ENCODE data around the gene DYRK3. TPM values are rescaled to one million over a fixed set of nuclear protein-coding genes. Genes with fewer than 3 reads are reported as not detected.

DYRK3 gene
- total and polyA plus RNA-seq, 2 of the 8 experiments (the other 6 are each of a cell fraction or from before 2014, with no cell fraction given), result 2.1 to 8.5 TPM

- H2BK20ac ChIP-seq (ENCODE audit: low read length), result no peak overlapping the region
- no peak for TF ChIP-seq SP2 (IDR thresholded peaks at IDR 0.05; ENCODE audit: low read length)
- TF ChIP-seq RFX5 (IDR thresholded peaks at IDR 0.05; ENCODE audit: borderline replicate concordance, low read depth, low read length), result no peak
- TF ChIP-seq CTBP2 (IDR thresholded peaks at IDR 0.05; ENCODE audit: borderline replicate concordance, insufficient read depth, insufficient read length, low read length), result no peak
- no peak for TF ChIP-seq NRF1 (IDR thresholded peaks at IDR 0.05; ENCODE audit: low read depth, low read length)
- TF ChIP-seq SUZ12 (IDR thresholded peaks at IDR 0.05; ENCODE audit: low read length), result no peak
- no peak for TF ChIP-seq POU5F1 (IDR thresholded peaks at IDR 0.05; ENCODE audit: low read depth, low read length)
- peaks cover 0 to 15% (median 5%) of the 10 kb centered on the region in 4 experiments; a peak in 5 of 7 replicates for H3K27me3 ChIP-seq (replicated peaks in 1 of 4; ENCODE audit: control insufficient read depth in 3 of 4, extremely low read depth in 1 of 4, insufficient read depth in 3 of 4, low read length in 3 of 4)
- no peak overlapping the region for H3K4ac ChIP-seq (replicated peaks; ENCODE audit: insufficient read length, low read depth, low read length)
- no peaks in the 10 kb centered on the region for H4K20me1 ChIP-seq (replicated peaks in 1 of 2; ENCODE audit: control insufficient read depth in 1 of 2, insufficient read depth in 2 of 2, low read length in 2 of 2)
- ChIA-PET CTCF (ENCODE audit: partially characterized antibody) (interaction anchor here (0.5 to 23.8 kb wide), 29 partner anchors 6 to 1771 kb away, joined by 3 to 666 read pairs (median 6); partner anchors contain the start of genes DYRK3 and EIF2D), POLR2A (ENCODE audit: partially characterized antibody) (interaction anchor here (0.7 to 2.0 kb wide), 4 partner anchors 9 to 43 kb away, joined by 3 to 5 read pairs (median 4); no protein-coding TSS in a partner anchor)
- FAIRE-seq (no peak), DNase-seq (ENCODE audit: low read depth in 1 of 2, low spot score in 2 of 2) (no peak)
- H3K27ac ChIP-seq (ENCODE audit: low read depth, low read length), result no peak overlapping the region
- H3K4me2 ChIP-seq (ENCODE audit: insufficient read depth in 1 of 2, low read depth in 2 of 2, low read length in 2 of 2), result no peak overlapping the region
- no peak overlapping the region for H3K4me3 ChIP-seq (ENCODE audit: extremely low read depth in 1 of 4, insufficient read depth in 2 of 4, low read depth in 3 of 4, low read length in 4 of 4)
- H2BK15ac ChIP-seq (ENCODE audit: low read length), result no peak overlapping the region
- no peak overlapping the region for H2AK5ac ChIP-seq (ENCODE audit: low read depth, low read length)
- H4K8ac ChIP-seq (ENCODE audit: extremely low read depth, insufficient read depth, low read length), result no peak overlapping the region
- H3K79me1 ChIP-seq (ENCODE audit: low read depth, low read length), result no peaks in the 10 kb centered on the region
- no peak overlapping the region for H2BK12ac ChIP-seq (ENCODE audit: low read depth, low read length)
- H3K9me3 ChIP-seq (ENCODE audit: insufficient read depth in 2 of 2, low read depth in 1 of 2, low read length in 1 of 2), result no peaks in the 10 kb centered on the region
- no peak overlapping the region for H2BK120ac ChIP-seq (replicated peaks; ENCODE audit: low read depth, low read length)
- H3K23ac ChIP-seq (ENCODE audit: insufficient read length), result no peak overlapping the region
- 87 to 100% methylated on average over 1 to 3 of the region's 3 CpGs for WGBS, 2 experiments (ENCODE audit: extremely low coverage in 1 of 2, insufficient coverage in 1 of 2, insufficient read length in 1 of 2, insufficient replicate concordance in 2 of 2, low coverage in 1 of 2, low lambda C conversion rate in 2 of 2, missing lambda C conversion rate in 1 of 2)
- H3K36me3 ChIP-seq (ENCODE audit: control insufficient read depth in 2 of 4, insufficient read depth in 4 of 4, low read length in 3 of 4), result no peaks in the 10 kb centered on the region
- H4K91ac ChIP-seq (replicated peaks; ENCODE audit: insufficient read length, low read length), result no peak overlapping the region
- no peak overlapping the region for H2AFZ ChIP-seq (ENCODE audit: low read length)
- H3K23me2 ChIP-seq (ENCODE audit: low read depth, low read length), result peaks cover 5% of the 10 kb centered on the region; the same call in 1 of the 2 replicates
- H3K14ac ChIP-seq (ENCODE audit: insufficient read length), result no peak overlapping the region
- H3K9ac ChIP-seq (replicated peaks in 1 of 4; ENCODE audit: extremely low read depth in 1 of 4, low read depth in 3 of 4, low read length in 3 of 4), result no peak overlapping the region
- H4K5ac ChIP-seq (ENCODE audit: insufficient read length, low read depth, low read length), result no peak overlapping the region
- H3K56ac ChIP-seq (replicated peaks; ENCODE audit: insufficient read length, low read depth, low read length), result no peak overlapping the region
- H3K79me2 ChIP-seq (ENCODE audit: control insufficient read depth in 1 of 2, insufficient read depth in 2 of 2, low read length in 2 of 2), result no peaks in the 10 kb centered on the region
- H3K4me1 ChIP-seq (replicated peaks in 1 of 4; ENCODE audit: control insufficient read depth in 3 of 4, insufficient read depth in 4 of 4, low read length in 3 of 4), result peaks cover 0 to 12% (median 5%) of the 10 kb centered on the region in 4 experiments; a peak in 6 of 7 replicates
- H3K18ac ChIP-seq (ENCODE audit: extremely low read depth, low read length), result no peak overlapping the region
- no peak overlapping the region for H2BK5ac ChIP-seq (ENCODE audit: low read depth, low read length)
Observed at GRCh38 chr1:206662396-206663092, 27.2 kb downstream of the DYRK3 start.

Data from H1 (cell line).